A549 (cell line): ENCODE data around the gene ASIC2. TPM values are rescaled to one million over a fixed set of nuclear protein-coding genes. Genes with fewer than 3 reads are reported as not detected.

ENCODE experiments used
- ATAC-seq, 2 experiments: fragments of 200-7000 bp in 1 of 2; fragments of >200 bp in 1 of 2; cut with Nextera tagmentation in 1 of 2; cut with Tn5 transposase in 1 of 2; 3 replicates each; pipeline versions ENCODE4 v1.8.0 to v1.9.1; 2018 to 2020; ENCODE audit warnings: mild to moderate bottlenecking in 1 of 2, moderate library complexity in 1 of 2
- CTCF ChIA-PET: fragments of 300-600 bp; sonication (Branson Sonifier 250); formaldehyde crosslinking; extraction: SDS; loops from one replicate; lab custom pipeline; 2021; ENCODE audit warnings: antibody characterized with exemption, inconsistent platforms; lab: Yijun Ruan, JAX
- POLR2A ChIA-PET: fragments of 350-600 bp; formaldehyde crosslinking; extraction: SDS; loops from one replicate; lab custom pipeline; 2021; ENCODE audit warnings: antibody characterized with exemption, inconsistent platforms; lab: Yijun Ruan, JAX
- DNase-seq, 2 experiments: peaks; one replicate each; pipeline versions ENCODE4 v3.0.0 to v3.0.0-alpha.2; 2011 to 2016; ENCODE audit warnings: low read depth in 1 of 2, low spot score in 1 of 2
- FAIRE-seq: peaks from 2 replicates; lab custom pipeline; 2011; peaks lifted over from hg19 to GRCh38; lab: Jason Lieb, UNC
- H3K27ac ChIP-seq, 2 experiments: fragments of >200 bp; sonication (Bioruptor Twin); formaldehyde crosslinking; 3 replicates each; pipeline ENCODE4 v1.5.1; 2016 to 2017
- H3K4me1 ChIP-seq: fragments of >200 bp; sonication (Bioruptor Twin); formaldehyde crosslinking; 3 replicates; pipeline ENCODE4 v1.6.1; 2016
- H3K4me2 ChIP-seq: fragments of >200 bp; sonication (Bioruptor Twin); formaldehyde crosslinking; 3 replicates; pipeline ENCODE4 v1.6.1; 2016
- H3K4me3 ChIP-seq: fragments of >200 bp; sonication (Bioruptor Twin); formaldehyde crosslinking; 3 replicates; pipeline ENCODE4 v1.5.1; 2016
- H3K9me3 ChIP-seq: fragments of >200 bp; sonication (Bioruptor Twin); formaldehyde crosslinking; 3 replicates; pipeline ENCODE4 v1.6.1; 2016
- ATOH8 ChIP-seq: fragments of 250-450 bp; sonication (Bioruptor Pico); IDR thresholded peaks from 2 replicates; pipeline ENCODE4 v1.5.0; 2020; ENCODE audit warnings: low read depth, mild to moderate bottlenecking, moderate library complexity
- CTCF ChIP-seq: fragments of >200 bp; sonication (Bioruptor Twin); formaldehyde crosslinking; IDR thresholded peaks from 3 replicates; pipeline ENCODE4 v1.5.1; 2016
- FOSL2 ChIP-seq, 2 experiments: fragments of 450-650 bp in 1 of 2; fragments of >200 bp in 1 of 2; sonication (Bioruptor Twin) in 1 of 2; formaldehyde crosslinking; IDR thresholded peaks; 2 replicates each; pipeline versions ENCODE4 v1.5.0 to v1.6.1; 2016 to 2020; ENCODE audit warnings: mild to moderate bottlenecking in 1 of 2, moderate library complexity in 1 of 2
- HDAC2 ChIP-seq: fragments of 200-600 bp; sonication (generic); IDR thresholded peaks from 2 replicates; pipeline ENCODE4 v1.6.1; 2016
- NR3C1 ChIP-seq: fragments of >200 bp; sonication (Bioruptor Twin); formaldehyde crosslinking; IDR thresholded peaks from 3 replicates; pipeline ENCODE4 v1.6.1; 2017
- RARB ChIP-seq: fragments of 250-450 bp; sonication (Bioruptor Pico); IDR thresholded peaks from 2 replicates; pipeline ENCODE4 v1.8.0; 2021; ENCODE audit warnings: mild to moderate bottlenecking, moderate library complexity
- RCOR1 ChIP-seq: fragments of 150-350 bp; IDR thresholded peaks from 2 replicates; pipeline ENCODE4 v1.6.1; 2014; ENCODE audit warnings: antibody characterized with exemption, low read length, low read depth
- USF2 ChIP-seq: fragments of 450-650 bp; IDR thresholded peaks from 2 replicates; pipeline ENCODE4 v1.6.1; 2014; ENCODE audit warnings: antibody characterized with exemption
- ZC3H11A ChIP-seq: fragments of 450-650 bp; IDR thresholded peaks from 2 replicates; pipeline ENCODE4 v1.6.1; 2014; ENCODE audit warnings: antibody characterized with exemption, mild to moderate bottlenecking
- ZSCAN20 ChIP-seq: fragments of 250-450 bp; sonication (Bioruptor Pico); IDR thresholded peaks from 2 replicates; pipeline ENCODE4 v1.8.0; 2022; ENCODE audit warnings: mild to moderate bottlenecking, moderate library complexity
- WGBS: methylation state at CpG from one replicate; pipeline ENCODE4 v1.1.6; 2017; ENCODE audit errors: missing lambda C conversion rate; 5-methylcytosine and 5-hydroxymethylcytosine counted together
- polyA plus RNA-seq, 4 experiments: library from polyadenylated mRNA; depleted of rRNA in 3 of 4; stranded (reverse); fragments of >200 nt; fragmentation: RNase III in 1 of 4; extraction: RNeasy Plus Mini Kit Qiagen cat#74134 plus additional on column Dnase treatment in 1 of 4; gene quantifications; 2 replicates in 3 of 4; 3 replicates in 1 of 4; pipeline ENCODE4 v1.2.3, GENCODE V29; 2011 to 2017
- TF ChIP-seq, protein P1 (sequence below): fragments of >200 bp; sonication (Bioruptor Twin); formaldehyde crosslinking; IDR thresholded peaks from 3 replicates; pipeline ENCODE4 v1.6.1; 2016
- TF ChIP-seq, protein P2 (sequence below): fragments of 250-450 bp; sonication (Bioruptor Pico); IDR thresholded peaks from 2 replicates; pipeline ENCODE4 v1.5.0; 2021; ENCODE audit warnings: mild to moderate bottlenecking, moderate library complexity, borderline replicate concordance

ASIC2 gene
- polyA plus RNA-seq, 2 of the 4 experiments (the other 2 are of a cell fraction): 1.5 to 1.9 TPM

GRCh38 chr17:33272438-33272837, 20.7 kb downstream of the ASIC2 start:
- H3K4me2 ChIP-seq: no peak overlapping the region
- H3K27ac ChIP-seq: no peak overlapping the region
- FAIRE-seq: peak; percentile 92
- TF ChIP-seq FOSL2 (IDR thresholded peaks at IDR 0.05) (no peak), FOSL2 (CRISPR knock-in tag; IDR thresholded peaks at IDR 0.05) (no peak)
- no peaks in the 10 kb centered on the region for H3K9me3 ChIP-seq
- H3K4me3 ChIP-seq: no peak overlapping the region
- CTCF ChIA-PET: interaction anchor here (1.1 to 2.3 kb wide), 6 partner anchors 8 to 20 kb away, joined by 3 to 11 read pairs (median 3); partner anchors contain the start of gene ASIC2
- POLR2A ChIA-PET: no interaction called here
- no peak for ATAC-seq
- peaks cover 6% of the 10 kb centered on the region for H3K4me1 ChIP-seq
- 60% methylated on average over 2 of the region's 2 CpGs for WGBS
- no peak for DNase-seq

- DNase-seq (no peak), FAIRE-seq (no peak), ATAC-seq (no peak)
- Histone ChIP-seq H3K27ac (no peak overlapping the region; a peak in 1 of 6 replicates), H3K4me1 (peaks cover 23% of the 10 kb centered on the region), H3K9me3 (no peaks in the 10 kb centered on the region), H3K4me3 (no peak overlapping the region), H3K4me2 (no peak overlapping the region)
- POLR2A ChIA-PET: no interaction called here
- 60% methylated on average over 2 of the region's 2 CpGs for WGBS
- TF ChIP-seq, protein P1, sequence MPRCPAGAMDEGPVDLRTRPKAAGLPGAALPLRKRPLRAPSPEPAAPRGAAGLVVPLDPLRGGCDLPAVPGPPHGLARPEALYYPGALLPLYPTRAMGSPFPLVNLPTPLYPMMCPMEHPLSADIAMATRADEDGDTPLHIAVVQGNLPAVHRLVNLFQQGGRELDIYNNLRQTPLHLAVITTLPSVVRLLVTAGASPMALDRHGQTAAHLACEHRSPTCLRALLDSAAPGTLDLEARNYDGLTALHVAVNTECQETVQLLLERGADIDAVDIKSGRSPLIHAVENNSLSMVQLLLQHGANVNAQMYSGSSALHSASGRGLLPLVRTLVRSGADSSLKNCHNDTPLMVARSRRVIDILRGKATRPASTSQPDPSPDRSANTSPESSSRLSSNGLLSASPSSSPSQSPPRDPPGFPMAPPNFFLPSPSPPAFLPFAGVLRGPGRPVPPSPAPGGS: no peak
- TF ChIP-seq RARB (CRISPR knock-in tag) (no peak), ZC3H11A (no peak), RCOR1 (no peak), USF2 (no peak), ZSCAN20 (CRISPR knock-in tag) (no peak), CTCF (no peak), ATOH8 (CRISPR knock-in tag) (no peak)
- TF ChIP-seq, protein P2, sequence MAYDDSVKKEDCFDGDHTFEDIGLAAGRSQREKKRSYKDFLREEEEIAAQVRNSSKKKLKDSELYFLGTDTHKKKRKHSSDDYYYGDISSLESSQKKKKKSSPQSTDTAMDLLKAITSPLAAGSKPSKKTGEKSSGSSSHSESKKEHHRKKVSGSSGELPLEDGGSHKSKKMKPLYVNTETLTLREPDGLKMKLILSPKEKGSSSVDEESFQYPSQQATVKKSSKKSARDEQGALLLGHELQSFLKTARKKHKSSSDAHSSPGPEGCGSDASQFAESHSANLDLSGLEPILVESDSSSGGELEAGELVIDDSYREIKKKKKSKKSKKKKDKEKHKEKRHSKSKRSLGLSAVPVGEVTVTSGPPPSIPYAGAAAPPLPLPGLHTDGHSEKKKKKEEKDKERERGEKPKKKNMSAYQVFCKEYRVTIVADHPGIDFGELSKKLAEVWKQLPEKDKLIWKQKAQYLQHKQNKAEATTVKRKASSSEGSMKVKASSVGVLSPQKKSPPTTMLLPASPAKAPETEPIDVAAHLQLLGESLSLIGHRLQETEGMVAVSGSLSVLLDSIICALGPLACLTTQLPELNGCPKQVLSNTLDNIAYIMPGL (CRISPR knock-in tag): no peak
- CTCF ChIA-PET: interaction anchor here (0.9 to 3.5 kb wide), 5 partner anchors 9 to 77 kb away, joined by 3 to 20 read pairs (median 4); no protein-coding TSS in a partner anchor
These were observed 23.6 kb downstream of the ASIC2 start for GRCh38 chr17:33269337-33270060.

- no peaks in the 10 kb centered on the region for H3K9me3 ChIP-seq
- FAIRE-seq: no peak
- H3K4me3 ChIP-seq: no peak overlapping the region
- TF ChIP-seq HDAC2: no peak
- TF ChIP-seq NR3C1: no peak
- H3K4me2 ChIP-seq: peak overlapping the region; percentile 68
- H3K4me1 ChIP-seq: peaks cover 23% of the 10 kb centered on the region
- WGBS: 67% methylated on average over 5 of the region's 5 CpGs
- ChIA-PET CTCF (interaction anchor here (0.9 to 3.5 kb wide), 5 partner anchors 10 to 269 kb away, joined by 3 to 20 read pairs (median 4); partner anchors contain the start of gene ASIC2), POLR2A (no interaction called here)
- peak overlapping the region; percentile 56 to 78 for H3K27ac ChIP-seq
- no peak; a peak in 1 of 6 replicates for ATAC-seq
- DNase-seq: no peak
These were observed 25.1 kb downstream of the ASIC2 start for GRCh38 chr17:33267851-33268548.
